Smooth muscle cell (in vitro differentiated cells): Measurements from ENCODE around the gene SCGN. TPM values are rescaled to one million over a fixed set of nuclear protein-coding genes. Genes with fewer than 3 reads are reported as not detected.

ENCODE experiments used
- DNase-seq: peaks from one replicate; lab custom pipeline; 2025; ENCODE audit not compliant: unreplicated experiment; lab: John Stamatoyannopoulos, UW
- H2AFZ ChIP-seq: fragments of 200-600 bp; sonication (generic); 2 replicates; pipeline ENCODE4 v1.6.0; 2016; ENCODE audit warnings: antibody characterized with exemption, low read depth, mild to moderate bottlenecking
- H3F3A ChIP-seq: fragments of 200-600 bp; sonication (generic); 2 replicates; pipeline ENCODE4 v1.6.0; 2017; ENCODE audit warnings: antibody characterized with exemption, low read depth
- H3K27ac ChIP-seq: fragments of 200-600 bp; sonication (generic); 2 replicates; pipeline ENCODE4 v1.5.1; 2016; ENCODE audit warnings: low read depth, mild to moderate bottlenecking
- H3K27me3 ChIP-seq: fragments of 200-600 bp; sonication (generic); 2 replicates; pipeline ENCODE4 v1.6.1; 2016; ENCODE audit warnings: low read depth, mild to moderate bottlenecking
- H3K36me3 ChIP-seq: fragments of 200-600 bp; sonication (generic); 2 replicates; pipeline ENCODE4 v1.5.1; 2016; ENCODE audit warnings: low read depth
- H3K4me1 ChIP-seq: fragments of 200-600 bp; sonication (generic); 2 replicates; pipeline ENCODE4 v1.5.1; 2016; ENCODE audit warnings: low read depth
- H3K4me2 ChIP-seq: fragments of 200-600 bp; sonication (generic); 2 replicates; pipeline ENCODE4 v1.6.0; 2016; ENCODE audit warnings: mild to moderate bottlenecking
- H3K4me3 ChIP-seq: fragments of 200-600 bp; sonication (generic); 2 replicates; pipeline ENCODE4 v1.5.1; 2016; ENCODE audit warnings: mild to moderate bottlenecking
- H3K79me2 ChIP-seq: fragments of 200-600 bp; sonication (generic); 2 replicates; pipeline ENCODE4 v1.6.0; 2016; ENCODE audit warnings: low read depth, mild to moderate bottlenecking
- H3K9ac ChIP-seq: fragments of 200-600 bp; sonication (generic); 2 replicates; pipeline ENCODE4 v1.6.0; 2016; ENCODE audit warnings: low read depth
- H3K9me3 ChIP-seq: fragments of 200-600 bp; sonication (generic); replicated peaks from 2 replicates; pipeline ENCODE4 v1.5.1; 2016; ENCODE audit warnings: low read depth
- H4K20me1 ChIP-seq: fragments of 200-600 bp; sonication (generic); 2 replicates; pipeline ENCODE4 v1.6.0; 2016; ENCODE audit warnings: low read depth
- WGBS: methylation state at CpG from one replicate; pipeline ENCODE4 v1.1.7; 2016; ENCODE audit warnings: low lambda C conversion rate; 5-methylcytosine and 5-hydroxymethylcytosine counted together
- polyA plus RNA-seq: library from polyadenylated mRNA; unstranded; fragments of >200 nt; fragmentation: Nextera tagmentation; extraction: Ambion mirVana; gene quantifications from 2 replicates; pipeline ENCODE4 v1.2.1, GENCODE V29; 2016
- total RNA-seq: library from RNA; depleted of rRNA; stranded (reverse); fragments of >200 nt; gene quantifications from 2 replicates; pipeline ENCODE4 v1.2.3, GENCODE V29; 2014
- TF ChIP-seq, protein P1 (sequence below): fragments of 200-600 bp; sonication (generic); IDR thresholded peaks from 2 replicates; pipeline ENCODE4 v1.5.1; 2017; ENCODE audit warnings: borderline replicate concordance, mild to moderate bottlenecking, antibody characterized with exemption; ENCODE audit not compliant: insufficient read depth, poor library complexity, severe bottlenecking

The SCGN gene
- total and polyA plus RNA-seq, 2 experiments from 2014 or later: not detected

DNA sequence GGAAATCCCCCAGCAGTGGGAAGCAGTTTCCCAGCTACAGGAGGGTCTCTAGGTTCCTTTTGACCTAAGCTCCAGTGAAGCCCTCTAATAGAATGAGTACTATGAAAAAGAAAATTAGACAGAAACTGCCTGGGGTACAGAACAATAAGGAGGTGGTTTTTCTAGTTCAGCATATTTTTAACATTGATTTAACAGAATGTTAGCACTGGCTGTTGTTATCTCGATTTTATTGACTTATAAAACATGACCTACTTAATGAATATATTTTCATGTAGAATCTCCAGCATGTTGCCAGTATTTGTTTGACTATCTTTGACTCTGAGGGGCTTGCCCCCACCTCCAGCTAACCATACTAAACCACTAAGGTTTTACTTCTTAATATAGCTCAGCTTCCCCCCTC, 19.6 kb downstream of the SCGN start:
- Histone ChIP-seq H3F3A (no peaks in the 10 kb centered on the region), H3K9ac (no peak overlapping the region), H3K4me1 (no peaks in the 10 kb centered on the region), H3K36me3 (no peaks in the 10 kb centered on the region), H3K27me3 (peaks cover 5% of the 10 kb centered on the region), H3K4me3 (no peak overlapping the region), H3K79me2 (no peaks in the 10 kb centered on the region), H3K27ac (no peak overlapping the region), H2AFZ (no peak overlapping the region), H3K9me3 (no peaks in the 10 kb centered on the region), H3K4me2 (no peak overlapping the region), H4K20me1 (no peaks in the 10 kb centered on the region)
- DNase-seq: no peak
- TF ChIP-seq, protein P1, sequence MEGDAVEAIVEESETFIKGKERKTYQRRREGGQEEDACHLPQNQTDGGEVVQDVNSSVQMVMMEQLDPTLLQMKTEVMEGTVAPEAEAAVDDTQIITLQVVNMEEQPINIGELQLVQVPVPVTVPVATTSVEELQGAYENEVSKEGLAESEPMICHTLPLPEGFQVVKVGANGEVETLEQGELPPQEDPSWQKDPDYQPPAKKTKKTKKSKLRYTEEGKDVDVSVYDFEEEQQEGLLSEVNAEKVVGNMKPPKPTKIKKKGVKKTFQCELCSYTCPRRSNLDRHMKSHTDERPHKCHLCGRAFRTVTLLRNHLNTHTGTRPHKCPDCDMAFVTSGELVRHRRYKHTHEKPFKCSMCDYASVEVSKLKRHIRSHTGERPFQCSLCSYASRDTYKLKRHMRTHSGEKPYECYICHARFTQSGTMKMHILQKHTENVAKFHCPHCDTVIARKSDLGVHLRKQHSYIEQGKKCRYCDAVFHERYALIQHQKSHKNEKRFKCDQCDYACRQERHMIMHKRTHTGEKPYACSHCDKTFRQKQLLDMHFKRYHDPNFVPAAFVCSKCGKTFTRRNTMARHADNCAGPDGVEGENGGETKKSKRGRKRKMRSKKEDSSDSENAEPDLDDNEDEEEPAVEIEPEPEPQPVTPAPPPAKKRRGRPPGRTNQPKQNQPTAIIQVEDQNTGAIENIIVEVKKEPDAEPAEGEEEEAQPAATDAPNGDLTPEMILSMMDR: no peak
- WGBS: 71% methylated on average over 1 of the region's 1 CpG

DNA sequence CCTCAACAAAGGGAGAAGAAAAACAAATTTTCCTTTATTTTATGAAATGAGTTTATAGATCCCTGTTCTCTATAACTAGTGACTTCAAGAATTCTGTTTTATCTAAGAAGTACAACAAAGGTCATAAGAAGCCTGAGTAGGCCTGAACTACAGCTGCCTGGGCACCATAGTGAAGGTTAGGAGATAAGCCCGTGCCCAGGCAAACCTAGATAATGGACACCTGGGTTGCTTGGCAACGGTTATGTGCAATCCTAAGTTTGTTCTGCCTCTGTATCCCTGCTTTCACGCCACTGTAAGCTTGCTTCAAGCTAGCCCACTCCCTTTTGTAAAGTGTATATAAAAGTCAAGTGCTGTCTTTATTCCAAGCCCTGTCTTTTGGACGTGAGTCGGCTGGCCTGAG, 23.2 kb downstream of the SCGN start:
- WGBS: 90% methylated on average over 5 of the region's 5 CpGs
- H3K4me2 ChIP-seq: no peak overlapping the region

DNA sequence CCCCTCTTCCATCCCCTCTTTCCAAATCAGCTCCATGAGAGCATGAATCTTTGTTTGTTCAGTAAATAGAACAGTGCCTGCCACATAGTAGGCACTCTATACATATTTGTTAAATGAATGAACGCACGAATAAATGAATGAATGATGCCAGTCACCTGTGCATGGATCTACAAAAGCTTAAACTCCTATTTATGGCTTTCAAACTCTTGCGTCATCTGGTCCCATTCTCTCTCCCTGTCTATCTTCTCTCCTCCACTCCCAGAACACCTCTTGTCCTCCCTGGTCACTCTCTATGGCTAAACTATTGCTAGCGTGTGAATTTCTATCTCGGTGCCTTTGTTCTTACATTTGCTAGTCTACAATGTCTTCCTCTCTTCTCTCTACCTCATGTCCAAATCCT, 24.8 kb downstream of the SCGN start:
- DNase-seq: no peak
- H3K79me2 ChIP-seq: no peaks in the 10 kb centered on the region
- H3K36me3 ChIP-seq: no peaks in the 10 kb centered on the region
- WGBS: 88% methylated on average over 5 of the region's 5 CpGs
- H4K20me1 ChIP-seq: no peaks in the 10 kb centered on the region
- H2AFZ ChIP-seq: no peak overlapping the region
- no peaks in the 10 kb centered on the region for H3F3A ChIP-seq
- no peak overlapping the region for H3K9ac ChIP-seq
- peaks cover 5% of the 10 kb centered on the region for H3K27me3 ChIP-seq
- H3K4me3 ChIP-seq: no peak overlapping the region
- no peaks in the 10 kb centered on the region for H3K9me3 ChIP-seq
- H3K27ac ChIP-seq: no peak overlapping the region
- TF ChIP-seq, protein P1: no peak
- no peaks in the 10 kb centered on the region for H3K4me1 ChIP-seq
- H3K4me2 ChIP-seq: no peak overlapping the region

More for the DNA sequence above, 23.2 kb downstream of the SCGN start:
- no peak overlapping the region for H3K4me3 ChIP-seq
- H4K20me1 ChIP-seq: no peaks in the 10 kb centered on the region
- no peak for DNase-seq
- H3K36me3 ChIP-seq: no peaks in the 10 kb centered on the region
- no peaks in the 10 kb centered on the region for H3K9me3 ChIP-seq
- no peaks in the 10 kb centered on the region for H3K79me2 ChIP-seq
- peaks cover 5% of the 10 kb centered on the region for H3K27me3 ChIP-seq
- H2AFZ ChIP-seq: no peak overlapping the region
- H3K9ac ChIP-seq: no peak overlapping the region
- TF ChIP-seq, protein P1: no peak
- no peak overlapping the region for H3K27ac ChIP-seq
- H3F3A ChIP-seq: no peaks in the 10 kb centered on the region
- H3K4me1 ChIP-seq: no peaks in the 10 kb centered on the region

DNA sequence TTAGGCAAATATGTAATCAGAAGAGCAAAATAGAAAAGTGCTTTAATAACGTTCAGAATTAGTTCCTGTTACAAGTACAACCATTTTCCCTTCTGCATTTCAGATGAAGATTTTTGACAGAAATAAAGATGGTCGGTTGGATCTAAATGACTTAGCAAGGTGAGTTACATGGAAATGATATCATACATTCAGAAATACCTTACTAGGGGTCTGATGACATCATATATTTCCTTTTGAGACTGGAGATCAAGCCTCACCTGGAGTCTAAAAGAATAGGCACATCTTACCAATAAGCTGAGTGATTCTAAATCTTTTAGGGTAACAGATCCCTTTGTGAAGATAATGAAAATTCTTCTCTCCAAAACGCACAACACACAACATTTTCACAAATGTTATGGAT, 29.8 kb downstream of the SCGN start:
- Histone ChIP-seq H3K27ac (no peak overlapping the region), H3K4me3 (no peak overlapping the region), H3K36me3 (no peaks in the 10 kb centered on the region), H3K79me2 (no peaks in the 10 kb centered on the region), H4K20me1 (no peaks in the 10 kb centered on the region), H3K9ac (no peak overlapping the region), H3K27me3 (no peaks in the 10 kb centered on the region), H2AFZ (no peak overlapping the region), H3K4me1 (no peaks in the 10 kb centered on the region), H3K9me3 (no peaks in the 10 kb centered on the region), H3F3A (no peaks in the 10 kb centered on the region), H3K4me2 (no peak overlapping the region)
- 86% methylated on average over 3 of the region's 3 CpGs for WGBS
- TF ChIP-seq, protein P1: no peak
- DNase-seq: no peak
